Dedifferentiated amniotic fluid mesenchymal stem cell (primary cell): Measurements from ENCODE around the gene MAVS.

ENCODE experiments used
- DNase-seq: peaks from one replicate; pipeline ENCODE4 v3.0.0-alpha.2; 2016; ENCODE audit errors: extremely low spot score

MAVS gene

GRCh38 chr20:3846740-3847428 lies at the start of gene MAVS:
TSS of gene MAVS (plus strand) at chr20:3846834. CDS start at chr20:3854625, 7,791 bp downstream.
- peak; percentile 68 for DNase-seq

GRCh38 chr20:3797226-3797545 lies 49.4 kb upstream of the MAVS start:
- no peak for DNase-seq

- no peak for DNase-seq
These were observed 48.9 kb upstream of the MAVS start for GRCh38 chr20:3797592-3798372.

GRCh38 chr20:3798373-3798768 lies 48.3 kb upstream of the MAVS start:
- no peak for DNase-seq

- DNase-seq: no peak
These were observed 47.8 kb upstream of the MAVS start for GRCh38 chr20:3798908-3799248.

- no peak for DNase-seq
These were observed 46.3 kb upstream of the MAVS start for GRCh38 chr20:3800256-3800877.

- DNase-seq: no peak
These were observed 45.8 kb upstream of the MAVS start for GRCh38 chr20:3800878-3801260.

- no peak for DNase-seq
These were observed 45.3 kb upstream of the MAVS start for GRCh38 chr20:3801299-3801698.

- DNase-seq: no peak
These were observed 44.8 kb upstream of the MAVS start for GRCh38 chr20:3801846-3802245.

- DNase-seq: no peak
These were observed 44.0 kb upstream of the MAVS start for GRCh38 chr20:3802524-3803239.

- DNase-seq: no peak
These were observed 43.3 kb upstream of the MAVS start for GRCh38 chr20:3803289-3803688.

GRCh38 chr20:3803854-3804253 lies 42.8 kb upstream of the MAVS start:
- no peak for DNase-seq

- DNase-seq: no peak
These were observed 42.3 kb upstream of the MAVS start for GRCh38 chr20:3804254-3804751.

GRCh38 chr20:3804781-3805180 lies 41.9 kb upstream of the MAVS start:
- DNase-seq: no peak

- no peak for DNase-seq
These were observed 38.1 kb upstream of the MAVS start for GRCh38 chr20:3808544-3808943.

- DNase-seq: peak; percentile 90
These were observed 35.0 kb upstream of the MAVS start for GRCh38 chr20:3811467-3812258.

GRCh38 chr20:3812259-3812681 lies 34.4 kb upstream of the MAVS start:
- DNase-seq: no peak

GRCh38 chr20:3812975-3813847 lies 33.4 kb upstream of the MAVS start:
- DNase-seq: no peak

GRCh38 chr20:3813848-3814581 lies 32.6 kb upstream of the MAVS start:
- DNase-seq: no peak
